Measurements from ENCODE around the gene LLPH. TPM values are rescaled to one million over a fixed set of nuclear protein-coding genes. Genes with fewer than 3 reads are reported as not detected.

LLPH gene
- total RNA-seq, 1 experiment from 2014 or later: 4.4 TPM

Other genes starting within 250 kb of the LLPH start
- 0.07 TPM in 1 of 2 replicates, not detected in the other for gene TMBIM4, start 39.2 kb upstream of the LLPH start, total RNA-seq (2014; rRNA removed; shearing (Covaris generic))
- 0.28 and 0.41 TPM in 2 replicates for gene IRAK3, start 58.5 kb upstream of the LLPH start, total RNA-seq (2014; rRNA removed; shearing (Covaris generic))
- 3.5 and 6.0 TPM in 2 replicates for gene HELB, start 171.7 kb upstream of the LLPH start, total RNA-seq (2014; rRNA removed; shearing (Covaris generic))

Measured in H7 (cell line).